SK-N-SH treated with all-trans-retinoic acid at 6 μM for 48 hours (cell line): ENCODE data around the gene EEFSEC.

Source experiments
- ATAC-seq: fragments of 200-7000 bp; cut with Tn5 transposase; 3 replicates; pipeline ENCODE4 v1.9.1; 2020; ENCODE audit warnings: mild to moderate bottlenecking, moderate library complexity
- ARNTL ChIP-seq: fragments of 450-650 bp; formaldehyde crosslinking; IDR thresholded peaks from 2 replicates; pipeline ENCODE4 v1.5.0; 2020; ENCODE audit warnings: low read depth, mild to moderate bottlenecking, moderate library complexity, borderline replicate concordance
- BACH2 ChIP-seq: fragments of 250-450 bp; sonication (Bioruptor Pico); IDR thresholded peaks from 2 replicates; pipeline ENCODE4 v1.9.0; 2021; ENCODE audit warnings: mild to moderate bottlenecking, borderline replicate concordance
- CREB5 ChIP-seq: fragments of 250-450 bp; sonication (Bioruptor Pico); IDR thresholded peaks from 2 replicates; pipeline ENCODE4 v1.5.1; 2020; ENCODE audit warnings: low read depth, mild to moderate bottlenecking, moderate library complexity
- CSDC2 ChIP-seq: fragments of 250-450 bp; sonication (Bioruptor Pico); IDR thresholded peaks from 2 replicates; pipeline ENCODE4 v1.5.0; 2020; ENCODE audit warnings: mild to moderate bottlenecking, moderate library complexity
- CSRNP3 ChIP-seq: fragments of 250-450 bp; sonication (Bioruptor Pico); IDR thresholded peaks from 2 replicates; pipeline ENCODE4 v1.5.1; 2021; ENCODE audit warnings: mild to moderate bottlenecking, moderate library complexity
- ESRRG ChIP-seq: fragments of 250-450 bp; sonication (Bioruptor Pico); IDR thresholded peaks from 2 replicates; pipeline ENCODE4 v1.6.1; 2021; ENCODE audit warnings: mild to moderate bottlenecking
- ISL1 ChIP-seq: fragments of 250-450 bp; sonication (Bioruptor Pico); IDR thresholded peaks from 2 replicates; pipeline ENCODE4 v2.1.2; 2022; ENCODE audit warnings: mild to moderate bottlenecking, moderate library complexity
- OSR1 ChIP-seq: fragments of 250-450 bp; sonication (Bioruptor Pico); IDR thresholded peaks from 2 replicates; pipeline ENCODE4 v1.8.0; 2022; ENCODE audit warnings: moderate library complexity, mild to moderate bottlenecking, inconsistent platforms
- PATZ1 ChIP-seq: fragments of 250-450 bp; sonication (Bioruptor Pico); IDR thresholded peaks from 2 replicates; pipeline ENCODE4 v1.8.0; 2020; ENCODE audit warnings: mild to moderate bottlenecking, moderate library complexity, borderline replicate concordance
- PPARA ChIP-seq: fragments of 250-450 bp; sonication (Bioruptor Pico); IDR thresholded peaks from 2 replicates; pipeline ENCODE4 v1.5.0; 2020; ENCODE audit warnings: mild to moderate bottlenecking, borderline replicate concordance
- RARB ChIP-seq: fragments of 250-450 bp; sonication (Bioruptor Pico); IDR thresholded peaks from 2 replicates; pipeline ENCODE4 v1.8.0; 2021; ENCODE audit warnings: mild to moderate bottlenecking, moderate library complexity
- SNAI2 ChIP-seq: fragments of 250-450 bp; sonication (Bioruptor Pico); IDR thresholded peaks from 2 replicates; pipeline ENCODE4 v1.5.0; 2020; ENCODE audit warnings: mild to moderate bottlenecking, moderate library complexity
- TCF4 ChIP-seq: fragments of 250-450 bp; sonication (Bioruptor Pico); IDR thresholded peaks from 2 replicates; pipeline ENCODE4 v1.8.0; 2021; ENCODE audit warnings: mild to moderate bottlenecking, moderate library complexity, borderline replicate concordance
- TOX ChIP-seq: fragments of 250-450 bp; sonication (Bioruptor Pico); IDR thresholded peaks from 2 replicates; pipeline ENCODE4 v1.8.0; 2021; ENCODE audit warnings: mild to moderate bottlenecking, moderate library complexity, borderline replicate concordance
- TSHZ2 ChIP-seq: fragments of 250-450 bp; sonication (Bioruptor Pico); IDR thresholded peaks from 2 replicates; pipeline ENCODE4 v1.5.0; 2020; ENCODE audit warnings: mild to moderate bottlenecking, moderate library complexity
- ZC3H10 ChIP-seq: fragments of 250-450 bp; sonication (Bioruptor Pico); IDR thresholded peaks from 2 replicates; pipeline ENCODE4 v1.5.1; 2021; ENCODE audit warnings: mild to moderate bottlenecking, moderate library complexity
- ZFP3 ChIP-seq: fragments of 250-450 bp; sonication (Bioruptor Pico); IDR thresholded peaks from 2 replicates; pipeline ENCODE4 v1.5.0; 2020; ENCODE audit warnings: mild to moderate bottlenecking, moderate library complexity
- ZFP30 ChIP-seq: fragments of 450-650 bp; formaldehyde crosslinking; IDR thresholded peaks from 2 replicates; pipeline ENCODE4 v1.5.0; 2022; ENCODE audit warnings: mild to moderate bottlenecking, moderate library complexity
- ZNF565 ChIP-seq: fragments of 450-650 bp; formaldehyde crosslinking; conservative IDR thresholded peaks from 2 replicates; pipeline ENCODE4 v1.5.0; 2020; ENCODE audit warnings: low read depth, mild to moderate bottlenecking, moderate library complexity
- ZNF70 ChIP-seq: fragments of 450-650 bp; formaldehyde crosslinking; IDR thresholded peaks from 2 replicates; pipeline ENCODE4 v1.5.0; 2020; ENCODE audit warnings: mild to moderate bottlenecking, moderate library complexity
- ZNF8 ChIP-seq: fragments of 450-650 bp; formaldehyde crosslinking; IDR thresholded peaks from 2 replicates; pipeline ENCODE4 v1.5.0; 2020; ENCODE audit warnings: mild to moderate bottlenecking, moderate library complexity

Gene EEFSEC

GRCh38 chr3:128174675-128175590, 21.7 kb downstream of the EEFSEC start:
- ATAC-seq = no peak
- TF ChIP-seq BACH2 (CRISPR knock-in tag) (no peak), ISL1 (CRISPR knock-in tag) (no peak)

GRCh38 chr3:128175768-128176167, 22.5 kb downstream of the EEFSEC start:
- TF ChIP-seq PPARA (no peak), ZNF70 (CRISPR knock-in tag) (no peak), OSR1 (CRISPR knock-in tag) (no peak), ZNF565 (no peak), ZC3H10 (CRISPR knock-in tag) (no peak), ESRRG (CRISPR knock-in tag) (no peak), RARB (CRISPR knock-in tag) (no peak), TCF4 (CRISPR knock-in tag) (no peak), BACH2 (CRISPR knock-in tag) (no peak), CREB5 (CRISPR knock-in tag) (no peak), SNAI2 (no peak)
- no peak for ATAC-seq

GRCh38 chr3:128176276-128176833, 23.1 kb downstream of the EEFSEC start:
- no peak for ATAC-seq

More at GRCh38 chr3:128176276-128176833, 23.1 kb downstream of the EEFSEC start:
- TF ChIP-seq CREB5 (CRISPR knock-in tag) (no peak), ARNTL (CRISPR knock-in tag) (no peak), CSRNP3 (CRISPR knock-in tag) (no peak), BACH2 (CRISPR knock-in tag) (no peak), TSHZ2 (CRISPR knock-in tag) (no peak), ZNF70 (CRISPR knock-in tag) (no peak), OSR1 (CRISPR knock-in tag) (no peak), ESRRG (CRISPR knock-in tag) (no peak), TOX (CRISPR knock-in tag) (no peak), ZFP30 (no peak), PATZ1 (CRISPR knock-in tag) (no peak), ZNF565 (no peak), CSDC2 (CRISPR knock-in tag) (no peak), ZFP3 (CRISPR knock-in tag) (no peak), ZNF8 (CRISPR knock-in tag) (no peak)
